IMR-90 (cell line): ENCODE data around the gene SLC7A6. TPM values are rescaled to one million over a fixed set of nuclear protein-coding genes. Genes with fewer than 3 reads are reported as not detected.

Source experiments
- ATAC-seq: fragments of 200-7000 bp; cut with Tn5 transposase; 2 replicates; pipeline ENCODE4 v1.9.1; 2020; ENCODE audit warnings: low read depth, mild to moderate bottlenecking, moderate library complexity
- BruUV-seq: library from RNA; stranded (reverse); fragments of 400-500 nt; replicated peaks from 2 replicates; lab custom pipeline; 2021; lab: Mats Ljungman, UMichigan
- CTCF ChIA-PET: fragments of 300-600 bp; formaldehyde crosslinking; extraction: SDS; loops from one replicate; lab custom pipeline; 2021; ENCODE audit warnings: antibody characterized with exemption; lab: Yijun Ruan, JAX
- POLR2A ChIA-PET: fragments of 300-600 bp; sonication (Branson Sonifier 250); formaldehyde crosslinking; loops from one replicate; lab custom pipeline; 2022; ENCODE audit warnings: antibody characterized with exemption; ENCODE audit not compliant: unreplicated experiment; lab: Charles Lee
- DNase-seq: peaks from one replicate; pipeline ENCODE4 v3.0.0; 2013
- H2AFZ ChIP-seq: replicated peaks from 2 replicates; pipeline ENCODE3; 2013; ENCODE audit warnings: low read length, mild to moderate bottlenecking; ENCODE audit not compliant: poor library complexity
- H2AK5ac ChIP-seq: 2 replicates; pipeline ENCODE4 v1.6.1; 2013; ENCODE audit warnings: low read depth, low read length, inconsistent platforms
- H2AK9ac ChIP-seq: replicated peaks from 2 replicates; pipeline ENCODE3; 2013; ENCODE audit warnings: mild to moderate bottlenecking, low read depth, low read length, moderate library complexity; ENCODE audit not compliant: poor library complexity
- H2BK120ac ChIP-seq: 2 replicates; pipeline ENCODE4 v1.6.1; 2013; ENCODE audit warnings: low read depth, low read length, inconsistent platforms
- H2BK15ac ChIP-seq: 3 replicates; pipeline ENCODE4 v1.6.1; 2013; ENCODE audit warnings: low read depth, low read length, inconsistent platforms
- H2BK20ac ChIP-seq: 2 replicates; pipeline ENCODE4 v1.6.1; 2013; ENCODE audit warnings: low read depth, mild to moderate bottlenecking, inconsistent platforms, low read length, moderate library complexity
- H2BK5ac ChIP-seq: 2 replicates; pipeline ENCODE4 v1.6.1; 2013; ENCODE audit warnings: mild to moderate bottlenecking, low read depth, low read length, inconsistent platforms; ENCODE audit not compliant: poor library complexity, severe bottlenecking
- H3K14ac ChIP-seq: replicated peaks from 2 replicates; pipeline ENCODE4 v1.6.1; 2013; ENCODE audit warnings: low read depth, low read length, inconsistent platforms
- H3K18ac ChIP-seq: 2 replicates; pipeline ENCODE4 v1.6.1; 2013; ENCODE audit warnings: low read depth, low read length, control low read depth
- H3K23ac ChIP-seq: 2 replicates; pipeline ENCODE4 v1.6.1; 2013; ENCODE audit warnings: low read depth, low read length, inconsistent platforms
- H3K27ac ChIP-seq: 2 replicates; pipeline ENCODE4 v1.5.1; 2013; ENCODE audit warnings: mild to moderate bottlenecking, control low read depth, low read length; ENCODE audit not compliant: insufficient read depth
- H3K27me3 ChIP-seq: 2 replicates; pipeline ENCODE4 v1.6.1; 2013; ENCODE audit warnings: low read length; ENCODE audit not compliant: control insufficient read depth, insufficient read depth
- H3K36me3 ChIP-seq: 2 replicates; pipeline ENCODE4 v1.6.1; 2013; ENCODE audit warnings: low read length, mixed read lengths; ENCODE audit not compliant: control insufficient read depth, insufficient read depth
- H3K4ac ChIP-seq: 2 replicates; pipeline ENCODE4 v1.6.1; 2013; ENCODE audit warnings: low read depth, low read length, inconsistent platforms
- H3K4me1 ChIP-seq: 2 replicates; pipeline ENCODE4 v1.6.1; 2013; ENCODE audit warnings: low read length, mixed read lengths; ENCODE audit not compliant: control insufficient read depth, insufficient read depth
- H3K4me2 ChIP-seq: 2 replicates; pipeline ENCODE4 v1.6.1; 2013; ENCODE audit warnings: low read depth, mild to moderate bottlenecking, control low read depth, low read length, moderate library complexity
- H3K4me3 ChIP-seq: 2 replicates; pipeline ENCODE4 v1.5.1; 2013; ENCODE audit warnings: low read depth, mild to moderate bottlenecking, control low read depth, low read length, moderate library complexity; ENCODE audit not compliant: insufficient read depth
- H3K56ac ChIP-seq: 2 replicates; pipeline ENCODE4 v1.6.1; 2013; ENCODE audit warnings: low read length, inconsistent platforms; ENCODE audit not compliant: insufficient read depth; ENCODE audit errors: extremely low read depth
- H3K79me1 ChIP-seq, 2 experiments: 2 replicates each; pipeline ENCODE4 v1.6.1; 2013; ENCODE audit warnings: low read length in 2 of 2, inconsistent platforms in 1 of 2, low read depth in 1 of 2
- H3K9ac ChIP-seq: 2 replicates; pipeline ENCODE4 v1.6.1; 2013; ENCODE audit warnings: low read depth, low read length, control low read depth
- H3K9me1 ChIP-seq: 2 replicates; pipeline ENCODE4 v1.6.1; 2013; ENCODE audit warnings: low read length, inconsistent platforms; ENCODE audit not compliant: insufficient read depth
- H3K9me3 ChIP-seq: 2 replicates; pipeline ENCODE4 v1.6.1; 2013; ENCODE audit warnings: low read length; ENCODE audit not compliant: control insufficient read depth, insufficient read depth
- H4K20me1 ChIP-seq: 2 replicates; pipeline ENCODE4 v1.6.1; 2013; ENCODE audit warnings: low read length, inconsistent platforms; ENCODE audit not compliant: insufficient read depth
- H4K5ac ChIP-seq: 2 replicates; pipeline ENCODE4 v1.6.1; 2013; ENCODE audit warnings: mild to moderate bottlenecking, low read depth, low read length, control low read depth
- H4K8ac ChIP-seq, 2 experiments: 2 replicates each; pipeline ENCODE4 v1.6.1; 2013; ENCODE audit warnings: low read depth in 2 of 2, low read length in 2 of 2, control low read depth in 1 of 2, inconsistent platforms in 1 of 2
- H4K91ac ChIP-seq: 2 replicates; pipeline ENCODE4 v1.6.1; 2013; ENCODE audit warnings: low read depth, low read length, inconsistent platforms; ENCODE audit not compliant: insufficient read depth
- BHLHE40 ChIP-seq: fragments of 150-350 bp; IDR thresholded peaks from 2 replicates; pipeline ENCODE4 v1.6.1; 2016; ENCODE audit warnings: mild to moderate bottlenecking, low read depth, low read length
- CHD1 ChIP-seq: IDR thresholded peaks from 2 replicates; pipeline ENCODE4 v1.6.1; 2012; ENCODE audit warnings: low read depth, low read length, improper control_type of control experiment
- CTCF ChIP-seq: conservative IDR thresholded peaks from 2 replicates; pipeline ENCODE4 v1.5.1; 2012; ENCODE audit warnings: mild to moderate bottlenecking, low read depth, low read length, improper control_type of control experiment
- FOS ChIP-seq: fragments of 150-350 bp; IDR thresholded peaks from 2 replicates; pipeline ENCODE4 v1.6.1; 2016; ENCODE audit warnings: low read depth, low read length
- MAFK ChIP-seq: IDR thresholded peaks from 2 replicates; pipeline ENCODE4 v1.6.1; 2012; ENCODE audit warnings: low read depth, low read length, improper control_type of control experiment
- MAZ ChIP-seq: IDR thresholded peaks from 2 replicates; pipeline ENCODE4 v1.6.1; 2012; ENCODE audit warnings: low read depth, mild to moderate bottlenecking, low read length, improper control_type of control experiment, moderate library complexity, borderline replicate concordance
- MXI1 ChIP-seq: IDR thresholded peaks from 2 replicates; pipeline ENCODE4 v1.6.1; 2012; ENCODE audit warnings: low read depth, mild to moderate bottlenecking, low read length, moderate library complexity, borderline replicate concordance
- NFE2L2 ChIP-seq: fragments of 150-350 bp; IDR thresholded peaks from 2 replicates; pipeline ENCODE4 v1.6.1; 2016; ENCODE audit warnings: low read depth, mild to moderate bottlenecking, low read length
- POLR2A ChIP-seq: IDR thresholded peaks from 2 replicates; pipeline ENCODE4 v1.6.1; 2012; ENCODE audit warnings: mild to moderate bottlenecking, low read depth, low read length
- RAD21 ChIP-seq: IDR thresholded peaks from 2 replicates; pipeline ENCODE4 v1.6.1; 2012; ENCODE audit warnings: low read length, improper control_type of control experiment
- RCOR1 ChIP-seq: IDR thresholded peaks from 2 replicates; pipeline ENCODE4 v1.6.1; 2012; ENCODE audit warnings: mild to moderate bottlenecking, low read length, improper control_type of control experiment; ENCODE audit not compliant: insufficient replicate concordance
- SMC3 ChIP-seq: fragments of 150-350 bp; IDR thresholded peaks from 2 replicates; pipeline ENCODE4 v1.6.1; 2016; ENCODE audit warnings: low read depth, mild to moderate bottlenecking, antibody characterized with exemption, low read length, moderate library complexity
- WGBS, 2 experiments: methylation state at CpG; one replicate each; pipeline versions ENCODE4 v1.1.5 to v1.1.7; 2013; ENCODE audit warnings: missing lambda C conversion rate in 2 of 2; ENCODE audit not compliant: insufficient read length in 1 of 2; ENCODE audit errors: extremely low coverage in 2 of 2; 5-methylcytosine and 5-hydroxymethylcytosine counted together
- dilution Hi-C: fragments of 300-500 bp; cut with HindIII; formaldehyde crosslinking; loops from one replicate; pipeline ENCODE4 v1.14.3; 2018; ENCODE audit warnings: low sequenced_read_pairs; ENCODE audit not compliant: unreplicated experiment
- in situ Hi-C: fragments of 300-500 bp; cut with MboI; formaldehyde crosslinking; loops from 3 replicates; pipeline ENCODE4 v1.14.3; 2019; ENCODE audit warnings: low sequenced_read_pairs, inconsistent platforms, mixed read lengths
- intact Hi-C: fragments of 100-400 bp; cut with micrococcal nuclease; formaldehyde crosslinking; loops from 2 replicates; pipeline ENCODE4 v1.10.0; 2022
- polyA plus RNA-seq, 3 experiments: library from polyadenylated mRNA; depleted of rRNA; stranded (reverse); fragments of >200 nt; gene quantifications; 2 replicates each; pipeline ENCODE4 v1.2.3, GENCODE V29; 2012; ENCODE audit warnings: low replicate concordance in 1 of 3
- total RNA-seq: library from RNA; depleted of rRNA; stranded (reverse); fragments of >200 nt; gene quantifications from 2 replicates; pipeline ENCODE4 v1.2.3, GENCODE V29; 2012
- TF ChIP-seq, protein P1 (sequence below): fragments of 150-350 bp; IDR thresholded peaks from 2 replicates; pipeline ENCODE4 v1.6.1; 2017; ENCODE audit warnings: mild to moderate bottlenecking, antibody characterized with exemption, low read length, low read depth

The SLC7A6 gene
- total and polyA plus RNA-seq, 2 of the 4 experiments (the other 2 are of a cell fraction) = 29.4 to 36.1 TPM

DNA sequence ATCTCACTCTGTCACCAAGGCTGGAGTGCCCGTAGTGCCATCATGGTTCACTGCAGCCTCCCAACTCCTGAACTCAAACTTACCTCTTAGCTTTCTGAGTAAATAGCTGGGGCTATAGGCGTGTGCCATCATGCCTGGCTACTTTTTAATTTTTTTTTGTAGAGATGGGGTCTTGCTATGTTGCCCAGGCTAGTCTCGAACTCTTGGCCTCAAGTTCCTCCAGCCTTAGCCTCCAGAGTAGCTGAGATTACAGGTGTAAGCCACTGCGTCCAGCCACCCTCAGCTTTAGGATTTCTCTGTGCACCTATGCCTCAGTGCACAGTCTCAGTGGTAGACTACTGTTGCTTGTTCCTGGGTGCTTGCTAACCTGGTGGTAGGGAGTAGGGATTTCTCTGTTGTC lies 5.5 kb downstream of the SLC7A6 start:
- no peak overlapping the region for H2BK15ac ChIP-seq
- no peak overlapping the region for H3K27ac ChIP-seq
- H3K9me3 ChIP-seq = no peaks in the 10 kb centered on the region
- no peak for DNase-seq
- H3K79me1 ChIP-seq = peaks cover 25 to 79% of the 10 kb centered on the region in 2 experiments; a peak in 3 of 4 replicates
- peaks cover 17% of the 10 kb centered on the region; the same call in 1 of the 2 replicates for H3K9me1 ChIP-seq
- no peak overlapping the region for H2AFZ ChIP-seq
- H4K91ac ChIP-seq = no peak overlapping the region
- ChIA-PET CTCF (no interaction called here), POLR2A (no interaction called here)
- peaks cover 7% of the 10 kb centered on the region for H3K4me1 ChIP-seq
- H4K5ac ChIP-seq = no peak overlapping the region
- H4K20me1 ChIP-seq = peaks cover 76% of the 10 kb centered on the region
- no peak overlapping the region for H3K18ac ChIP-seq
- in situ Hi-C loops = no loop called here
- H3K4me3 ChIP-seq = no peak overlapping the region
- H2AK9ac ChIP-seq = no peak overlapping the region
- no TSS peak for BruUV-seq
- dilution Hi-C loops = no loop called here
- H2BK120ac ChIP-seq = no peak overlapping the region
- no peak overlapping the region for H2BK20ac ChIP-seq
- intact Hi-C loops = loop anchor here (5.0 kb wide), 1 partner anchor 43 kb away; the partner anchor contains the start of genes PRMT7 and SLC7A6OS
- H3K4ac ChIP-seq = no peak overlapping the region
- H3K27me3 ChIP-seq = no peaks in the 10 kb centered on the region
- no peak overlapping the region for H3K23ac ChIP-seq
- ATAC-seq = no peak
- no peak overlapping the region for H3K56ac ChIP-seq
- TF ChIP-seq SMC3 (no peak), RAD21 (no peak), MXI1 (no peak), POLR2A (no peak), NFE2L2 (no peak), BHLHE40 (no peak), RCOR1 (no peak), MAFK (no peak), CHD1 (no peak), FOS (no peak), CTCF (no peak), MAZ (no peak)
- TF ChIP-seq, protein P1, sequence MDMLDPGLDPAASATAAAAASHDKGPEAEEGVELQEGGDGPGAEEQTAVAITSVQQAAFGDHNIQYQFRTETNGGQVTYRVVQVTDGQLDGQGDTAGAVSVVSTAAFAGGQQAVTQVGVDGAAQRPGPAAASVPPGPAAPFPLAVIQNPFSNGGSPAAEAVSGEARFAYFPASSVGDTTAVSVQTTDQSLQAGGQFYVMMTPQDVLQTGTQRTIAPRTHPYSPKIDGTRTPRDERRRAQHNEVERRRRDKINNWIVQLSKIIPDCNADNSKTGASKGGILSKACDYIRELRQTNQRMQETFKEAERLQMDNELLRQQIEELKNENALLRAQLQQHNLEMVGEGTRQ = no peak
- no CpG with 5 or more reads among the region's 4 CpGs for WGBS, 2 experiments
- H3K9ac ChIP-seq = no peak overlapping the region
- H3K14ac ChIP-seq = no peak overlapping the region
- H3K4me2 ChIP-seq = no peak overlapping the region
- no peak overlapping the region for H4K8ac ChIP-seq
- H2BK5ac ChIP-seq = no peak overlapping the region
- no peak overlapping the region for H2AK5ac ChIP-seq
- H3K36me3 ChIP-seq = peaks cover 27% of the 10 kb centered on the region
